Measurements from ENCODE around the gene CYP27B1.

DNA sequence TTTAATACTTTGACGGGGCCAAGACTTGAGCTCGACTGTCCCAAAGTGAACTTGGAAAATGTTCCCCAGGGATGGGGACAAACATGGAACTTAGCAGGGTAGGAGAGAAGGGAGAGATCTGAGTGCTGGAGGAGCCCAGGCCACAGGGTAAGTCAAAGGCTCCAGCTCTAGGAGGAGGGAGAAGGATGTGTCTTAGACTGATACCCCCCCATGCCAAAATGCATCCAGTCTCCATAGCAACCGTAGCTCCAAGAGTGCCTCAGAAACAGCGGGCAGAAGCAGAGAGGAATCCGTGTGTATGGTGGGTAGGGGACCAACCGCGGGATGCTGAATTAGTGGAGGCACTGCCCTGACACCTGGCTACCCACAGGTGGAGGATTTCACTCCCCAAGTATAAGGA lies 27.5 kb downstream of the CYP27B1 start:
- TF ChIP-seq, protein P1, sequence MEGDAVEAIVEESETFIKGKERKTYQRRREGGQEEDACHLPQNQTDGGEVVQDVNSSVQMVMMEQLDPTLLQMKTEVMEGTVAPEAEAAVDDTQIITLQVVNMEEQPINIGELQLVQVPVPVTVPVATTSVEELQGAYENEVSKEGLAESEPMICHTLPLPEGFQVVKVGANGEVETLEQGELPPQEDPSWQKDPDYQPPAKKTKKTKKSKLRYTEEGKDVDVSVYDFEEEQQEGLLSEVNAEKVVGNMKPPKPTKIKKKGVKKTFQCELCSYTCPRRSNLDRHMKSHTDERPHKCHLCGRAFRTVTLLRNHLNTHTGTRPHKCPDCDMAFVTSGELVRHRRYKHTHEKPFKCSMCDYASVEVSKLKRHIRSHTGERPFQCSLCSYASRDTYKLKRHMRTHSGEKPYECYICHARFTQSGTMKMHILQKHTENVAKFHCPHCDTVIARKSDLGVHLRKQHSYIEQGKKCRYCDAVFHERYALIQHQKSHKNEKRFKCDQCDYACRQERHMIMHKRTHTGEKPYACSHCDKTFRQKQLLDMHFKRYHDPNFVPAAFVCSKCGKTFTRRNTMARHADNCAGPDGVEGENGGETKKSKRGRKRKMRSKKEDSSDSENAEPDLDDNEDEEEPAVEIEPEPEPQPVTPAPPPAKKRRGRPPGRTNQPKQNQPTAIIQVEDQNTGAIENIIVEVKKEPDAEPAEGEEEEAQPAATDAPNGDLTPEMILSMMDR (IDR thresholded peaks at IDR 0.05), result no peak
- no peak for TF ChIP-seq POLR2A (IDR thresholded peaks at IDR 0.05)

Measured in uterus (tissue), 2 donors.